ENCODE data around the gene TRIM29. TPM values are rescaled to one million over a fixed set of nuclear protein-coding genes. Genes with fewer than 3 reads are reported as not detected.

Gene TRIM29
- total RNA-seq, 3 donors from 2014 or later = not detected

- Mint-ChIP-seq H3K36me3 (ENCODE audit: insufficient read depth) (no peaks in the 10 kb centered on the region), H3K4me3 (no peak overlapping the region), H3K27me3 (ENCODE audit: low read depth) (no peaks in the 10 kb centered on the region), H3K9me3 (no peaks in the 10 kb centered on the region), H3K4me1 (ENCODE audit: low read depth) (no peaks in the 10 kb centered on the region)
- no peak for DNase-seq
- no peak for ATAC-seq
These were observed 12.9 kb downstream of the TRIM29 start for GRCh38 chr11:120125024-120125423.

DNA sequence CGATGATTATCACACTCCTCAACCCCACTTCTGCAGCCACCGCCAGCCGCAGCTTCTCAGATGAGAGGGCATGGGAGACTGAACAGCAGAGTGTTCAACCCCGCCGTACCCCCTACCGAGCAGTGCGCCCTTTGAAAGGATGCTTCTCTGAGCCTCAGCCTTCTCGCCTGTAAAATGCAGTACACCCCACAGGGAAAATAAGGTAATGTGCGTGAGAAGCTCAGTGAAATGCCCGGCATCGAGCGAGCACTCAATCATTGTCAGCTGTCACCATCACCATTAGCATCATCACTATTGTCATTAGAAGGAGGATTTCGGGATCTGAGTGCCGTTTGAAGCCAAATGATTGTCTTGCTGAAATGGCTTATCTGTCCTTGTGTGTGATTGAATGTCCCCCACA lies 13.6 kb downstream of the TRIM29 start:
- ATAC-seq = no peak
- Mint-ChIP-seq H3K27me3 (ENCODE audit: low read depth) (no peaks in the 10 kb centered on the region), H3K9me3 (no peaks in the 10 kb centered on the region), H3K4me3 (no peak overlapping the region), H3K36me3 (ENCODE audit: insufficient read depth) (no peaks in the 10 kb centered on the region), H3K4me1 (ENCODE audit: low read depth) (no peaks in the 10 kb centered on the region)
- DNase-seq = no peak

- H3K4me1 Mint-ChIP-seq (ENCODE audit: low read depth) = no peaks in the 10 kb centered on the region
- H3K9me3 Mint-ChIP-seq = no peaks in the 10 kb centered on the region
- no peaks in the 10 kb centered on the region for H3K36me3 Mint-ChIP-seq (ENCODE audit: insufficient read depth)
- no peak overlapping the region for H3K4me3 Mint-ChIP-seq
- ATAC-seq (no peak), DNase-seq (no peak)
- no peaks in the 10 kb centered on the region for H3K27me3 Mint-ChIP-seq (ENCODE audit: low read depth)
These were observed 14.0 kb downstream of the TRIM29 start for GRCh38 chr11:120123946-120124345.

DNA sequence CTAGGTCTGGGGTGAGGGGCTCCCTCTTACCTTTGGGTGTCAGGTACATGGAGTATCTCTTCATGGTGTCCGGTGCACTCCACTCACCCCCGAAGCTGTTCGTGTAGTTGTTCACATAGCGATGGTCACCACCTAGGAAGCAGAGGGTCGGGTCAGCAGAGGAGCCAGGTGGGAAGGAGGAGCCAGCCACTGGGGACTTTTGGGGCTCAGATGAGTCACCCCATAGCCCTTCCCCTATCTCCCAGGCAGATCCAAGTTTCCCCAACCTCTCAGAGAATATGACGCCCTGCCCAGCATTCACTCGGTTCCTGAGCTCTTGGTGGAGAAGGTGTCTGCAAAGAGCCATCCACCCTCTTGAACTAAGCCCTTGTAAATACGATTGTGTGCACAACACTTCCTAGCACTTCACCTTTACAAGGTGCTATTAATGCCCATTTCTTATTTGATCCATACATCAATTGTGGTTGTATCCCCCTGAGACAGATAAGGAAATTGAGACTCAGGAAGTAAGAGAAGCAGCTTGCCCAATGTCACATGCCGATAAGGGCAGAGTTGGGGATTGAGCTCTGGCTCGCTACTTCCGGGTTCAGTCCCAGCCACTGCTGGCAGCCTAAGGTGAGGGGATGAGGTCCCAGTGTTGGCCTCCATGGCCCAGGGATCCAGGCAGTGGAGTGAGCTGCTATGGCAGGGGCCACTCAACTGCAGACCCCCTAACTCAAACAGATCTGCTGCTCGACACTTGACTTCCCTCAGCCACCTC lies 14.8 kb downstream of the TRIM29 start:
- Mint-ChIP-seq H3K4me3 (no peak overlapping the region), H3K27me3 (ENCODE audit: low read depth) (peaks cover 3% of the 10 kb centered on the region), H3K4me1 (ENCODE audit: low read depth) (no peaks in the 10 kb centered on the region), H3K9me3 (no peaks in the 10 kb centered on the region), H3K36me3 (ENCODE audit: insufficient read depth) (no peaks in the 10 kb centered on the region)
- no peak for ATAC-seq
- no peak for DNase-seq

GRCh38 chr11:120121914-120122473 lies 15.9 kb downstream of the TRIM29 start:
- peaks cover 3% of the 10 kb centered on the region for H3K27me3 Mint-ChIP-seq (ENCODE audit: low read depth)
- H3K4me1 Mint-ChIP-seq (ENCODE audit: low read depth) = no peaks in the 10 kb centered on the region
- no peak overlapping the region for H3K4me3 Mint-ChIP-seq
- H3K9me3 Mint-ChIP-seq = no peaks in the 10 kb centered on the region
- H3K36me3 Mint-ChIP-seq (ENCODE audit: insufficient read depth) = no peaks in the 10 kb centered on the region
- no peak for DNase-seq
- ATAC-seq = no peak

- DNase-seq (no peak), ATAC-seq (no peak)
- peaks cover 3% of the 10 kb centered on the region for H3K27me3 Mint-ChIP-seq (ENCODE audit: low read depth)
- H3K9me3 Mint-ChIP-seq = no peaks in the 10 kb centered on the region
- H3K4me1 Mint-ChIP-seq (ENCODE audit: low read depth) = no peaks in the 10 kb centered on the region
- no peak overlapping the region for H3K4me3 Mint-ChIP-seq
- H3K36me3 Mint-ChIP-seq (ENCODE audit: insufficient read depth) = no peaks in the 10 kb centered on the region
These were observed 16.6 kb downstream of the TRIM29 start for GRCh38 chr11:120121336-120121735.

DNA sequence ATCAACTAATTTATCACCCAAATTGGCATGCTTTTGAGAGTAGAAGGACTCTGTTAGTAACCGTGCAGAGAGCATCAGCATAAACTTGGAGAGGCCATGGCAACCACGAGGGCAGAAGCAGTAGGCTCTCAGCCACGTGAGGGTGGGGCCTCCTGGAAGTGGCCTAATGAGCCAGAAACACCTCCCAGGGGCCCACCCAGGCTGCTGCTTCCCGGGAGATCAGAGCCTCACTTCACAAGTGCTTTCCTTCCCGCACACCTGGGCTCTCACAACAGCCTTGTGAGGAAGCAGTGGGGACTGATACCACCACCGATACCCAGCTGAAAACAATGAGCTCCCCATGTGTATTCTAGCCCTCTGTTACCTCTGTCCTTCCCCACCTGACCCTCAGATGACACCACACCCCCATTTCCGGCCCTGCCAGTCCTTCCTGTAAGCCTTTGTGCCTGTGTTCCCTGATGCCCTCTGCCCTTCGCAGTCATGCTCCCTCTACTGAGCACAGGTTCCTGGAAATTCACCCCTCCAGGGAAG lies 17.0 kb downstream of the TRIM29 start:
- ATAC-seq = no peak
- Mint-ChIP-seq H3K9me3 (no peaks in the 10 kb centered on the region), H3K4me3 (no peak overlapping the region), H3K4me1 (ENCODE audit: low read depth) (no peaks in the 10 kb centered on the region), H3K27me3 (ENCODE audit: low read depth) (peaks cover 3% of the 10 kb centered on the region), H3K36me3 (ENCODE audit: insufficient read depth) (no peaks in the 10 kb centered on the region)
- no peak for DNase-seq

- H3K4me3 Mint-ChIP-seq = no peak overlapping the region
- ATAC-seq (no peak), DNase-seq (no peak)
- no peaks in the 10 kb centered on the region for H3K36me3 Mint-ChIP-seq (ENCODE audit: insufficient read depth)
- no peaks in the 10 kb centered on the region for H3K4me1 Mint-ChIP-seq (ENCODE audit: low read depth)
- H3K9me3 Mint-ChIP-seq = no peaks in the 10 kb centered on the region
- H3K27me3 Mint-ChIP-seq (ENCODE audit: low read depth) = peaks cover 3% of the 10 kb centered on the region
These were observed 18.8 kb downstream of the TRIM29 start for GRCh38 chr11:120119121-120119520.

GRCh38 chr11:120117991-120118390 lies 19.9 kb downstream of the TRIM29 start:
- Mint-ChIP-seq H3K4me3 (no peak overlapping the region), H3K4me1 (ENCODE audit: low read depth) (no peaks in the 10 kb centered on the region), H3K9me3 (no peaks in the 10 kb centered on the region), H3K27me3 (ENCODE audit: low read depth) (peaks cover 9% of the 10 kb centered on the region), H3K36me3 (ENCODE audit: insufficient read depth) (no peaks in the 10 kb centered on the region)
- DNase-seq = no peak
- ATAC-seq = no peak

- H3K9me3 Mint-ChIP-seq = no peaks in the 10 kb centered on the region
- no peak for ATAC-seq
- H3K4me3 Mint-ChIP-seq = no peak overlapping the region
- no peak for DNase-seq
- H3K4me1 Mint-ChIP-seq (ENCODE audit: low read depth) = no peaks in the 10 kb centered on the region
- no peaks in the 10 kb centered on the region for H3K36me3 Mint-ChIP-seq (ENCODE audit: insufficient read depth)
- peaks cover 9% of the 10 kb centered on the region for H3K27me3 Mint-ChIP-seq (ENCODE audit: low read depth)
These were observed 20.9 kb downstream of the TRIM29 start for GRCh38 chr11:120116966-120117365.

DNA sequence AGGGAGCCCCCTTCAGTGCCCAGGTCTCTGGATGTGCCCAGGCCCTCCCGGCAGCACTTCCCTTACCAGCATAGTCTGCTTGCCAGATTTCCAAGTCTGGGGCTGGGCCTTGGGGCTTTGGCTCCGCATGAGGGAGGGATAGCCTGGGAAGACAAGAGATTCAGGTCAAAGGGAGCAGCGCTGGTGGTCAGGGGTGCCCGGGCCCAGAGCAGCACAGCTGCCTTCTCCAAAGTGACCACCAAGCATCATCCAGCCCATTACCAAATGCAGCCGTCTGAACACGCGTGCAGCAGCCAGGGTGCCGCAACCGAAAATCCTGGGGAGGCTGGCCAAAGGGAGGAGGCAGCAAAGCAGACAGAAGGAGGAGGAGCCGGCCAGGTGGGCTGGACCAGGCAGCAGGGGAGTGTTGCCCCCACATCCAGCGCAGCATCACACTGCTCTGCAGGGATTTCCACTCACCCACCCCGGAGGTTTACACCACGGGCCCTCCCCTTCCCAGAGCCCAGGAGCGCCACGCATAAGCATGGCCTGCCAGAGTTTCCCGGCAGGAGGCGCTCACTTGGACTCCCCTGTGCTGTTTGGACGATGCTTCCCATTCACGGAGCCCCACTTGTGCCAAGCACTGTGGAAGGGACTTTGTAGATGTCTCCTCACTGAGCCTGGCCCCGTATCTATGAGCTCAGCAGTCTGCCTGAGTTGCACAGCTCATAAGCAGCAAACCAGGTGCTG lies 22.5 kb downstream of the TRIM29 start:
- Mint-ChIP-seq H3K4me1 (ENCODE audit: low read depth) (no peaks in the 10 kb centered on the region), H3K27me3 (ENCODE audit: low read depth) (peaks cover 9% of the 10 kb centered on the region), H3K4me3 (no peak overlapping the region), H3K9me3 (no peaks in the 10 kb centered on the region), H3K36me3 (ENCODE audit: insufficient read depth) (no peaks in the 10 kb centered on the region)
- ATAC-seq (no peak), DNase-seq (no peak)

- no peak for DNase-seq
- Mint-ChIP-seq H3K27me3 (ENCODE audit: low read depth) (peaks cover 13% of the 10 kb centered on the region), H3K36me3 (ENCODE audit: insufficient read depth) (no peaks in the 10 kb centered on the region), H3K4me3 (no peak overlapping the region), H3K4me1 (ENCODE audit: low read depth) (no peaks in the 10 kb centered on the region), H3K9me3 (no peaks in the 10 kb centered on the region)
- no peak for ATAC-seq
These were observed 25.6 kb downstream of the TRIM29 start for GRCh38 chr11:120112174-120112796.

- no peaks in the 10 kb centered on the region for H3K4me1 Mint-ChIP-seq (ENCODE audit: low read depth)
- no peak overlapping the region for H3K4me3 Mint-ChIP-seq
- H3K36me3 Mint-ChIP-seq (ENCODE audit: insufficient read depth) = no peaks in the 10 kb centered on the region
- DNase-seq (no peak), ATAC-seq (no peak)
- no peaks in the 10 kb centered on the region for H3K9me3 Mint-ChIP-seq
- peaks cover 13% of the 10 kb centered on the region for H3K27me3 Mint-ChIP-seq (ENCODE audit: low read depth)
These were observed 28.4 kb downstream of the TRIM29 start for GRCh38 chr11:120109531-120109930.

DNA sequence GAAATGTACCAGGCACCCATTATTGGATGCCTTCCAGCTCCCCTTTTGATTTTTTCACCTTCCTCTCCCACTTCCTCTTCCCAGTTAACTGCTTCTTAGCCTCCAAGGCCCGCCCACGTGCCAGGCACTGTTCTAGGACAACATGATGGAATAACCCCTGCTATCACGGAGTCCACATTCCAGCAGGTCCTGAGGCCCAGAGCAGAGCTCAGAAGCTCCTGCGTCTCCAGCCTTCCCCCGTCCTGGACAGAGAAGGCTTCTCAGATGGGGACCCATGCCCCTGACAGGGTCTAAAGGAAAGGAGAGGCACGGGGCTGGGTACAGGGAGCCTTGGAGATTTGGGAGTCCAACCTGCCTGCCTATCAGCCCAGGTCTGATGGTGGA lies 29.1 kb downstream of the TRIM29 start:
- no peak for ATAC-seq
- H3K36me3 Mint-ChIP-seq (ENCODE audit: insufficient read depth) = no peaks in the 10 kb centered on the region

More for the DNA sequence above, 29.1 kb downstream of the TRIM29 start:
- no peak for DNase-seq
- Mint-ChIP-seq H3K4me1 (ENCODE audit: low read depth) (no peaks in the 10 kb centered on the region), H3K4me3 (no peak overlapping the region), H3K27me3 (ENCODE audit: low read depth) (peaks cover 13% of the 10 kb centered on the region), H3K9me3 (no peaks in the 10 kb centered on the region)
